ENCODE data around the gene ADRB2. TPM values are rescaled to one million over a fixed set of nuclear protein-coding genes. Genes with fewer than 3 reads are reported as not detected.

The ADRB2 gene
- total and polyA plus RNA-seq, 5 donors from 2014 or later, result 0.30 to 1.4 (median 0.53) TPM

- peaks cover 31% of the 10 kb centered on the region for H3K27me3 Mint-ChIP-seq
- Histone ChIP-seq H3K4me3 (ENCODE audit: low read depth, low read length) (no peak overlapping the region), H3K36me3 (ENCODE audit: control insufficient read depth, insufficient read depth, low read length) (no peaks in the 10 kb centered on the region), H3K9me3 (ENCODE audit: control insufficient read depth in 2 of 2, low read length in 2 of 2) (no peaks in the 10 kb centered on the region), H3K27me3 (ENCODE audit: control insufficient read depth, insufficient read depth, low read length) (peaks cover 7% of the 10 kb centered on the region), H3K4me1 (ENCODE audit: control insufficient read depth, insufficient read depth, low read length, poor library complexity, severe bottlenecking) (no peaks in the 10 kb centered on the region), H3K27ac (ENCODE audit: insufficient read depth, low read length, poor library complexity, severe bottlenecking) (no peak overlapping the region)
- H3K36me3 Mint-ChIP-seq, result peaks cover 3% of the 10 kb centered on the region
- H3K4me1 Mint-ChIP-seq, result peaks cover 0 to under 1% (median under 1%) of the 10 kb centered on the region in 4 donors
- ATAC-seq (ENCODE audit: low read depth in 2 of 2), result no peak
- H3K4me3 Mint-ChIP-seq, result no peak overlapping the region
- H3K9me3 Mint-ChIP-seq, result peaks cover 0 to 1% (median 0%) of the 10 kb centered on the region in 7 donors
- H3K27ac Mint-ChIP-seq, result no peak overlapping the region
- no peak for DNase-seq
Measured at GRCh38 chr5:148840531-148840930, 14.1 kb downstream of the ADRB2 start.

DNA sequence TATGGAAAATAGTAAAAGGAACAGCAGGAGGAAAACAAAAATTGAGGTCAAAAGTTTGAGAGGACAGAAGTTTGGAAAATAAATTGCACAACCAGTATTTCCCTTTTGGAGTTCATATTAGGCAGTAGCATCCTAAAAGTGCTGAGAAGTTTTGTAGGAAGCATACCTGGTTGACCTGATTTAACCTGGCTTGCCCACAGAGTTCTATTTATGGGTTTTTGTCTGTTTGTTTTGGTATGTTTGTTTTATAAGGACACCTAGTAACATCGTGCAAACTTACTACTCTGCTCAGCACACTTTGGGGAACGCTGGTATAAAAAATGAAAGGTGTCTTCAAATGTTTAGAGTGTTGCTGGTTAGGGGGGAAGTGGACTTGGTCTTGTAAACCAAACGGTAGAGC lies 15.1 kb downstream of the ADRB2 start:
- Mint-ChIP-seq H3K27ac (no peak overlapping the region), H3K4me3 (no peak overlapping the region), H3K27me3 (peaks cover 31% of the 10 kb centered on the region), H3K9me3 (peaks cover 0 to 1% (median 0%) of the 10 kb centered on the region in 7 donors), H3K4me1 (peaks cover 0 to 6% (median 5%) of the 10 kb centered on the region in 4 donors), H3K36me3 (peaks cover 3% of the 10 kb centered on the region)
- DNase-seq (no peak), ATAC-seq (ENCODE audit: low read depth in 2 of 2) (no peak)
- H3K27me3 ChIP-seq (ENCODE audit: control insufficient read depth, insufficient read depth, low read length), result peaks cover 7% of the 10 kb centered on the region
- H3K36me3 ChIP-seq (ENCODE audit: control insufficient read depth, insufficient read depth, low read length), result no peaks in the 10 kb centered on the region
- no peak overlapping the region for H3K27ac ChIP-seq (ENCODE audit: insufficient read depth, low read length, poor library complexity, severe bottlenecking)
- no peak overlapping the region for H3K4me3 ChIP-seq (ENCODE audit: low read depth, low read length)
- H3K4me1 ChIP-seq (ENCODE audit: control insufficient read depth, insufficient read depth, low read length, poor library complexity, severe bottlenecking), result no peaks in the 10 kb centered on the region
- H3K9me3 ChIP-seq (ENCODE audit: control insufficient read depth in 2 of 2, low read length in 2 of 2), result no peaks in the 10 kb centered on the region

- Mint-ChIP-seq H3K9me3 (peaks cover 0 to 1% (median 0%) of the 10 kb centered on the region in 7 donors), H3K27ac (peak overlapping the region in 1 of 3 donors; percentile 37), H3K36me3 (peaks cover 3% of the 10 kb centered on the region), H3K4me1 (peaks cover 0 to 6% (median 5%) of the 10 kb centered on the region in 4 donors), H3K27me3 (peaks cover 27% of the 10 kb centered on the region), H3K4me3 (no peak overlapping the region)
- Histone ChIP-seq H3K9me3 (ENCODE audit: control insufficient read depth in 2 of 2, low read length in 2 of 2) (no peaks in the 10 kb centered on the region), H3K27me3 (ENCODE audit: control insufficient read depth, insufficient read depth, low read length) (peaks cover 7% of the 10 kb centered on the region), H3K36me3 (ENCODE audit: control insufficient read depth, insufficient read depth, low read length) (no peaks in the 10 kb centered on the region), H3K4me1 (ENCODE audit: control insufficient read depth, insufficient read depth, low read length, poor library complexity, severe bottlenecking) (no peaks in the 10 kb centered on the region), H3K27ac (ENCODE audit: insufficient read depth, low read length, poor library complexity, severe bottlenecking) (no peak overlapping the region), H3K4me3 (ENCODE audit: low read depth, low read length) (no peak overlapping the region)
- no peak for ATAC-seq (ENCODE audit: low read depth in 2 of 2)
- no peak for DNase-seq
Measured at GRCh38 chr5:148842161-148842560, 15.8 kb downstream of the ADRB2 start.

DNA sequence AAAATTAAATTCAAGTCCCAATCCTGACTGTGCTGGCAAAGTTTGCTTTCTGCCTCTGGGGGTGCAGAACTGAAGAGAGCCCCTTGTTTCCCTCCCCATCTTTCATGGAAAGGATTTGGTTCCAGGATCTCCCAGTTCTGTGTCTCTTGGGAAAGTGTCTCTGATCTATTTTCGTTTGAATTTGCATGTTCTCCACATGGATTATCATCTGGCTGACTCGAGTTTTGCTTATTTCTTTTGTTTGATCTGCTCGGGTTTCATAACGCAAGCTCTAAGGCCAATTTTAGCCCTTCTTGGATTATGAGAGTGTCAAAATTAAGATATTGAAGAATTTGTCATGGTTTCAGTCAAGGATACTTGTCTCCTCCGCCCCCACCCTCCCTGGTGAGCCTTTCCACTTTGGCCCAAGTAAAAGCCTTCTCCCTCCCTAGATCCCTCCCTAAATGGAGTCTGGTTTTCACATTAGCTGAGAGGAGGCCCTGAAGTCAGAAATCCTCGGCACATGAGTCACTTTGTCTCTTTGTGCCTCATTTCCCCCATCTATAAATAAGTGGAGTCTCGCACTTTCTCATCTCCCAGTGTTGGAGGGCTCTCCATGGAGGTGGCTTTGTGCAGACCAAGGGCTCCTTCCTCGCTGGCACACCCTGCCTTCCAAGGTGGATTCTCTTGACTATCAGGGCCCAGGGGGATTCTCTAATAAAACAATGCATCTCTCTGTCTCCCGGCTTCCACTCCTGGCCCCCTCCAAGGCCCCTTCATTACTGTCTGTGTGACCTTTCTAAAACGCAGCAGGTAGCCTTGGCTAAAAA lies 17.3 kb downstream of the ADRB2 start:
- ATAC-seq (ENCODE audit: low read depth in 2 of 2), result no peak
- peaks cover 6 to 14% (median 13%) of the 10 kb centered on the region in 4 donors for H3K4me1 Mint-ChIP-seq

GRCh38 chr5:148844433-148845280 lies 18.2 kb downstream of the ADRB2 start:
- Histone ChIP-seq H3K4me1 (ENCODE audit: control insufficient read depth, insufficient read depth, low read length, poor library complexity, severe bottlenecking) (peaks cover 14% of the 10 kb centered on the region), H3K9me3 (ENCODE audit: control insufficient read depth in 2 of 2, low read length in 2 of 2) (no peaks in the 10 kb centered on the region), H3K36me3 (ENCODE audit: control insufficient read depth, insufficient read depth, low read length) (no peaks in the 10 kb centered on the region), H3K4me3 (ENCODE audit: low read depth, low read length) (no peak overlapping the region), H3K27ac (ENCODE audit: insufficient read depth, low read length, poor library complexity, severe bottlenecking) (no peak overlapping the region), H3K27me3 (ENCODE audit: control insufficient read depth, insufficient read depth, low read length) (peaks cover 7% of the 10 kb centered on the region)
- ATAC-seq (ENCODE audit: low read depth in 2 of 2) (no peak), DNase-seq (no peak)
- H3K36me3 Mint-ChIP-seq, result peaks cover 3% of the 10 kb centered on the region
- peaks cover 23% of the 10 kb centered on the region for H3K27me3 Mint-ChIP-seq
- no peak overlapping the region for H3K27ac Mint-ChIP-seq
- H3K4me3 Mint-ChIP-seq, result no peak overlapping the region
- H3K9me3 Mint-ChIP-seq, result peaks cover 0 to 4% (median 4%) of the 10 kb centered on the region in 7 donors
- peaks cover 16 to 24% (median 22%) of the 10 kb centered on the region in 4 donors for H3K4me1 Mint-ChIP-seq

More for the DNA sequence above, 17.3 kb downstream of the ADRB2 start:
- Histone ChIP-seq H3K27me3 (ENCODE audit: control insufficient read depth, insufficient read depth, low read length) (peaks cover 7% of the 10 kb centered on the region), H3K4me3 (ENCODE audit: low read depth, low read length) (no peak overlapping the region), H3K4me1 (ENCODE audit: control insufficient read depth, insufficient read depth, low read length, poor library complexity, severe bottlenecking) (peaks cover 6% of the 10 kb centered on the region), H3K36me3 (ENCODE audit: control insufficient read depth, insufficient read depth, low read length) (no peaks in the 10 kb centered on the region), H3K27ac (ENCODE audit: insufficient read depth, low read length, poor library complexity, severe bottlenecking) (no peak overlapping the region), H3K9me3 (ENCODE audit: control insufficient read depth in 2 of 2, low read length in 2 of 2) (no peaks in the 10 kb centered on the region)
- peaks cover 23% of the 10 kb centered on the region for H3K27me3 Mint-ChIP-seq
- no peak for DNase-seq
- H3K27ac Mint-ChIP-seq, result no peak overlapping the region
- peaks cover 0 to 4% (median 4%) of the 10 kb centered on the region in 7 donors for H3K9me3 Mint-ChIP-seq
- H3K36me3 Mint-ChIP-seq, result peaks cover 3% of the 10 kb centered on the region
- no peak overlapping the region for H3K4me3 Mint-ChIP-seq

- Mint-ChIP-seq H3K27ac (no peak overlapping the region), H3K4me1 (peaks cover 18 to 28% (median 26%) of the 10 kb centered on the region in 4 donors), H3K36me3 (peaks cover 3% of the 10 kb centered on the region), H3K4me3 (no peak overlapping the region), H3K27me3 (peaks cover 11% of the 10 kb centered on the region), H3K9me3 (peaks cover 0 to 4% (median 4%) of the 10 kb centered on the region in 7 donors)
- DNase-seq, result no peak
- ATAC-seq (ENCODE audit: low read depth in 2 of 2), result no peak
- H3K27me3 ChIP-seq (ENCODE audit: control insufficient read depth, insufficient read depth, low read length), result peaks cover 2% of the 10 kb centered on the region
- peaks cover 17% of the 10 kb centered on the region for H3K4me1 ChIP-seq (ENCODE audit: control insufficient read depth, insufficient read depth, low read length, poor library complexity, severe bottlenecking)
- H3K4me3 ChIP-seq (ENCODE audit: low read depth, low read length), result no peak overlapping the region
- H3K36me3 ChIP-seq (ENCODE audit: control insufficient read depth, insufficient read depth, low read length), result no peaks in the 10 kb centered on the region
- H3K9me3 ChIP-seq (ENCODE audit: control insufficient read depth in 2 of 2, low read length in 2 of 2), result no peaks in the 10 kb centered on the region
- no peak overlapping the region for H3K27ac ChIP-seq (ENCODE audit: insufficient read depth, low read length, poor library complexity, severe bottlenecking)
Measured at GRCh38 chr5:148846930-148847329, 20.5 kb downstream of the ADRB2 start.

DNA sequence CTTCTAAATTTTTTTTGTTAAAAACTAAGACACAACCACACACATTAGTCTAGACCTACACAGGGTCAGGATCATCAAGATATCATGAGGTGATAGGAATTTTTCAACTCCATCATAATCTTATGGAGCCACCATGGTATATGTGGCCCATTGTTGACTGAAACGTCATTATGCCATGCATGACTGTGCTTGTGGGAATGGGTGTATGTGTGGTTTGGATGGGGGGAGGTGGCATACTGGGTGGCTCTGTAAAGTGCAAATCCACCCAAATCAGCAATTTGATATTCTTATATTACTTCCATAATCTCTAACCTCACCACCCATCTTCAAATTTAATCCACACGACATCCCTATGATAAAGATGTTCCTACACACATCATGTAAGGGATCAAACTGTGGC lies 21.0 kb downstream of the ADRB2 start:
- H3K27ac Mint-ChIP-seq, result peak overlapping the region in 1 of 3 donors; percentile 40
- H3K27me3 ChIP-seq (ENCODE audit: control insufficient read depth, insufficient read depth, low read length), result peaks cover 2% of the 10 kb centered on the region
- no peaks in the 10 kb centered on the region for H3K9me3 ChIP-seq (ENCODE audit: control insufficient read depth in 2 of 2, low read length in 2 of 2)
- peaks cover 0 to 4% (median 4%) of the 10 kb centered on the region in 7 donors for H3K9me3 Mint-ChIP-seq
- H3K4me3 ChIP-seq (ENCODE audit: low read depth, low read length), result no peak overlapping the region
- ATAC-seq (ENCODE audit: low read depth in 2 of 2), result no peak
- H3K4me1 ChIP-seq (ENCODE audit: control insufficient read depth, insufficient read depth, low read length, poor library complexity, severe bottlenecking), result peaks cover 17% of the 10 kb centered on the region
- H3K27me3 Mint-ChIP-seq, result peaks cover 6% of the 10 kb centered on the region
- H3K36me3 Mint-ChIP-seq, result peaks cover 3% of the 10 kb centered on the region
- H3K27ac ChIP-seq (ENCODE audit: insufficient read depth, low read length, poor library complexity, severe bottlenecking), result no peak overlapping the region
- peaks cover 18 to 28% (median 26%) of the 10 kb centered on the region in 4 donors for H3K4me1 Mint-ChIP-seq
- DNase-seq, result no peak
- no peaks in the 10 kb centered on the region for H3K36me3 ChIP-seq (ENCODE audit: control insufficient read depth, insufficient read depth, low read length)
- H3K4me3 Mint-ChIP-seq, result no peak overlapping the region
